ENCODE results near the gene SUGP1. TPM values are rescaled to one million over a fixed set of nuclear protein-coding genes. Genes with fewer than 3 reads are reported as not detected.

SUGP1 gene
- total and polyA plus RNA-seq, 3 donors from 2014 or later = 87.4 to 98.8 (median 89.8) TPM

GRCh38 chr19:19285686-19286085 is 34.6 kb downstream of the SUGP1 start:
- Histone ChIP-seq H3K4me1 (no peaks in the 10 kb centered on the region), H3K36me3 (ENCODE audit: low read depth, missing control alignments) (no peaks in the 10 kb centered on the region), H3K4me3 (no peak overlapping the region), H3K9me3 (no peaks in the 10 kb centered on the region), H3K27ac (no peak overlapping the region), H3K27me3 (no peaks in the 10 kb centered on the region)
- DNase-seq = no peak
- TF ChIP-seq POLR2A (IDR thresholded peaks at IDR 0.05) = no peak
- no peak for TF ChIP-seq CTCF (IDR thresholded peaks at IDR 0.05)
- 95 to 98% methylated on average over 10 of the region's 10 CpGs for WGBS, 2 donors
- intact Hi-C loops (cut with DNase I; ENCODE audit: low total_unique reads) = no loop called here

- Histone ChIP-seq H3K27ac (no peak overlapping the region), H3K4me3 (no peak overlapping the region), H3K27me3 (no peaks in the 10 kb centered on the region), H3K9me3 (no peaks in the 10 kb centered on the region), H3K4me1 (no peaks in the 10 kb centered on the region), H3K36me3 (ENCODE audit: low read depth, missing control alignments) (no peaks in the 10 kb centered on the region)
- DNase-seq = no peak
- WGBS, 2 donors = 90 to 93% methylated on average over 8 to 16 of the region's 16 CpGs
- TF ChIP-seq CTCF (IDR thresholded peaks at IDR 0.05) (no peak), POLR2A (IDR thresholded peaks at IDR 0.05) (no peak)
- intact Hi-C loops (cut with DNase I; ENCODE audit: low total_unique reads) = no loop called here
Observed at GRCh38 chr19:19280561-19280960, 39.7 kb downstream of the SUGP1 start.

- Histone ChIP-seq H3K27ac (no peak overlapping the region), H3K4me1 (no peaks in the 10 kb centered on the region), H3K9me3 (no peaks in the 10 kb centered on the region), H3K4me3 (no peak overlapping the region), H3K27me3 (no peaks in the 10 kb centered on the region), H3K36me3 (ENCODE audit: low read depth, missing control alignments) (no peaks in the 10 kb centered on the region)
- DNase-seq = no peak
- intact Hi-C loops (cut with DNase I; ENCODE audit: low total_unique reads) = no loop called here
- TF ChIP-seq CTCF (IDR thresholded peaks at IDR 0.05) = no peak
- no peak for TF ChIP-seq POLR2A (IDR thresholded peaks at IDR 0.05)
- 89 to 90% methylated on average over 15 to 16 of the region's 16 CpGs for WGBS, 2 donors
Observed at GRCh38 chr19:19279853-19280252, 40.5 kb downstream of the SUGP1 start.

GRCh38 chr19:19279062-19279612 is 41.2 kb downstream of the SUGP1 start:
- no peaks in the 10 kb centered on the region for H3K36me3 ChIP-seq (ENCODE audit: low read depth, missing control alignments)
- no peaks in the 10 kb centered on the region for H3K4me1 ChIP-seq
- DNase-seq = no peak
- H3K27me3 ChIP-seq = no peaks in the 10 kb centered on the region
- no peak overlapping the region for H3K4me3 ChIP-seq
- TF ChIP-seq CTCF (IDR thresholded peaks at IDR 0.05) = no peak
- TF ChIP-seq POLR2A (IDR thresholded peaks at IDR 0.05) = no peak
- 91 to 92% methylated on average over 11 to 19 of the region's 19 CpGs for WGBS, 2 donors
- no peak overlapping the region for H3K27ac ChIP-seq
- H3K9me3 ChIP-seq = no peaks in the 10 kb centered on the region
- intact Hi-C loops (cut with DNase I; ENCODE audit: low total_unique reads) = no loop called here

GRCh38 chr19:19278315-19278714 is 42.0 kb downstream of the SUGP1 start:
- no peak for DNase-seq
- H3K27ac ChIP-seq = no peak overlapping the region
- 92 to 96% methylated on average over 7 of the region's 7 CpGs for WGBS, 2 donors
- intact Hi-C loops (cut with DNase I; ENCODE audit: low total_unique reads) = no loop called here
- no peaks in the 10 kb centered on the region for H3K27me3 ChIP-seq
- no peak overlapping the region for H3K4me3 ChIP-seq
- H3K36me3 ChIP-seq (ENCODE audit: low read depth, missing control alignments) = no peaks in the 10 kb centered on the region
- no peak for TF ChIP-seq POLR2A (IDR thresholded peaks at IDR 0.05)
- H3K4me1 ChIP-seq = no peaks in the 10 kb centered on the region
- H3K9me3 ChIP-seq = no peaks in the 10 kb centered on the region

Measured in testis (tissue), 3 donors.